Psoas muscle (tissue), 8 donors: ENCODE measurements around the gene PLEKHM2. TPM values are rescaled to one million over a fixed set of nuclear protein-coding genes. Genes with fewer than 3 reads are reported as not detected.
A peak's percentile ranks its signal among the peaks of the same experiment; 100 is the strongest.

Experiments
- ATAC-seq, 4 donors: fragments of 200-7000 bp; cut with Tn5 transposase; one replicate each; pipeline ENCODE4 v1.9.1; 2020; ENCODE audit warnings: moderate library complexity in 3 of 4, mild to moderate bottlenecking in 2 of 4
- DNase-seq, 2 donors: peaks; one replicate each; pipeline ENCODE4 v3.0.0-alpha.2; 2020
- H3K27ac ChIP-seq: fragments of 200-600 bp; one replicate; pipeline ENCODE4 v1.8.0; 2022
- H3K27me3 ChIP-seq, 3 donors: fragments of 200-600 bp in 1 of 3; one replicate each; pipeline versions ENCODE4 v1.6.1 to v1.8.0; 2013 to 2022; ENCODE audit warnings: low read length in 2 of 3, mild to moderate bottlenecking in 2 of 3, moderate library complexity in 1 of 3; ENCODE audit not compliant: insufficient read depth in 3 of 3
- H3K36me3 ChIP-seq, 2 donors: fragments of 200-600 bp in 1 of 2; one replicate each; pipeline versions ENCODE4 v1.6.1 to v1.8.0; 2013 to 2022; ENCODE audit warnings: low read depth in 1 of 2, mild to moderate bottlenecking in 1 of 2, moderate library complexity in 1 of 2; ENCODE audit not compliant: insufficient read depth in 1 of 2
- H3K4me1 ChIP-seq: fragments of 200-600 bp; one replicate; pipeline ENCODE4 v1.8.0; 2022
- H3K4me3 ChIP-seq: fragments of 200-600 bp; one replicate; pipeline ENCODE4 v1.8.0; 2022; ENCODE audit warnings: mild to moderate bottlenecking
- H3K9me3 ChIP-seq: fragments of 200-600 bp; one replicate; pipeline ENCODE4 v1.8.0; 2022
- WGBS, 3 donors: extraction: QIAGEN DNeasy Blood & Tissue Kit; methylation state at CpG; one replicate each; pipeline versions ENCODE4 v1.1.6 to v1.1.7; 2013; 5-methylcytosine and 5-hydroxymethylcytosine counted together
- intact Hi-C, 2 donors: fragments of 100-400 bp; cut with DNase I; formaldehyde crosslinking; loops; one replicate each; pipeline versions ENCODE4 v1.11.0 to v1.14.2; 2022
- polyA plus RNA-seq, 3 donors: library from polyadenylated mRNA; stranded (reverse); fragments of 200-250 nt; gene quantifications; one replicate each; pipeline ENCODE4 v1.2.3, GENCODE V29; 2013
- total RNA-seq, 4 donors: library from RNA; stranded (reverse); fragmentation: NEBNext Ultra II Directional in 2 of 4; extraction: Animal tissue kit (Norgen Biotek cat#: 25700) in 2 of 4; gene quantifications; one replicate each; pipeline versions ENCODE4 v1.2.1 to v1.2.4, GENCODE V29; 2021 to 2023
- TF ChIP-seq, protein P1 (sequence below): fragments of 200-600 bp; IDR thresholded peaks from one replicate; pipeline ENCODE4 v1.8.0; 2022; ENCODE audit warnings: antibody characterized with exemption
- donor health status: healthy with polysubstance abuse.
- donor health status: DM: no; HTN: no; CAD: no; lungs with moderate emphysema.
- donor health status: Bipolar disorder and iron deficiency.
- donor health status: healthy.
- donor health status: DM: yes; HTN: yes; CAD: no.
- donor health status: DM: no; HTN: no; CAD: no.
- donor health status: DM: no; HTN: no; CAD: no.
- donor health status: DM: yes; HTN: yes; CAD: no.

Gene PLEKHM2
- total and polyA plus RNA-seq, 7 donors: 78.1 to 177 (median 148) TPM

DNA sequence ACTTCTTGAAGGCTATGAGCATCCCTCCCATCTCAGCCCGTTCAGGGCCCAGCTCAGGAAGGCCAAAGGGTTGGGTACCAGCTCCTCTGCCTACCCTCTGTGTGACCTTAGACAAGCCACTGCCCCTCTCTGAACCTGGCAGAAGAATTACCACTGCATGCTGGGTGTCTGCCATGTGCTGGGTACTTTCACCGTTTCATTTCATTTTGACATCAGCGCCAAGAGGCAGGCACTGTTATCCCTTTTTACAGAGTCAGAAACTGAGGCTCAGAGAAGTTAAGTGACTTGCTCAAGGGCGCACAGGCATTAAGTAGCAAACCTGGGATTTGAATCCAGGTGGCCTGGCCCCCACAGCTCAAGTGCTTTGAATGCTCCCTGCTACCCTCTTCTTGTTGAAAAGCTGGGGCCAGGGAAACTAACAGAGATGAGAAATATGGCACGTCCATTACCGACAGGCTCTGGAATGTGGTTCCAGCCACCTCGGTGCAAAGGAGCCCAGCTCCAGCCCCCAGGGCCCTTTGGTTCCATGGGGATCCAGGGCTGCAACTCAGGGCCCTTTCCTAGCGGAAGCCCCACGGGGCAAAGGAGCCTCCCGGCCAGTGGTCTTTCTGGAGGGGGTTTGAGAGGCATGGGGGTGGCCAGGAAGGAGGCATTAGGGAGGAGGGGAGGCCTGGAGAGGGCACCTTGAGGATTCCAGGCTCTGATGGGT lies 64.7 kb downstream of the PLEKHM2 start:
- H3K27ac ChIP-seq: no peak overlapping the region

DNA sequence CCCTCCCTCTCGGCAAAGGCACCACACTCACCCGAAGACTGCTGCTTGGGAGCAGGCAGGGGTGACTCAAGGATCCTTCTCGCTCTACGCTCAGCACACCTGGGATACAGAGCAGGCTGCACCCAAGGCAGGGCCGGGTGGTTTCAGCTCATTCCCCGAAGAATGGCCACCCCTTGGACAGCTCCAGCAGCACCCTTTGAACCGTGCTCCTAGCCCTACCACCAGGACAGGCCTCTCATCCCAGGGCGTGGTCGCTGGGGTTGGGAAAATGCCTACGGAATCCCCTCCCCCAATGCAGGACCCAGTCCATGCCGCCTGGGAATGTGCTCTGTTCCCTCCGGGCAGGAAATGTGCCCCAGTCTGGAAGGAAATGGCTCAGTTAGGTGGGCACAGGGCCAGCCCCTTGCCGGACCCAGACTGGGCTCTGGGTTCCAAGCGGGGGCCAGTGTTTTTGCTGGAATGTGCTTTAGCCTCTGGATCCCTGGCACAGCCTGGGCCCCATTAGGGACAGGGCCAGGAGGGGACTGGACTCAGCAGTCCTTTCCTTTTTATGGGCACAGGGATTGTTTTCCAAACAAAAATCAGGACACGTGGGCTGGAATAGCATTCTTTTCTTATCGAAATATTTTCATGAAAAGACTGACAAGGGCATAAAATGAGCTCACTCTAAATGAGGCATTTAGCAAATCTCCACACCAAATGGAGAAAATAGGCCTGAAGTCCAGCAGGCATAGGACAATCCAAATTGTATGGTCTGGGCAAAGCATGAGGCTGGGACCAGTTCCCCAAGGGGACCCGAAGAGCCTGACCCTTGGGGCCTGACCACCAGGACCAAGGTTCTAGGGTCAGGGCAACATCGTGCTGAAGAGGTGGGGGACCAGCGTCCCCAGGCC lies 65.5 kb downstream of the PLEKHM2 start:
- DNase-seq (no peak), ATAC-seq (peak in 1 of 4 donors; percentile 19)
- TF ChIP-seq, protein P1, sequence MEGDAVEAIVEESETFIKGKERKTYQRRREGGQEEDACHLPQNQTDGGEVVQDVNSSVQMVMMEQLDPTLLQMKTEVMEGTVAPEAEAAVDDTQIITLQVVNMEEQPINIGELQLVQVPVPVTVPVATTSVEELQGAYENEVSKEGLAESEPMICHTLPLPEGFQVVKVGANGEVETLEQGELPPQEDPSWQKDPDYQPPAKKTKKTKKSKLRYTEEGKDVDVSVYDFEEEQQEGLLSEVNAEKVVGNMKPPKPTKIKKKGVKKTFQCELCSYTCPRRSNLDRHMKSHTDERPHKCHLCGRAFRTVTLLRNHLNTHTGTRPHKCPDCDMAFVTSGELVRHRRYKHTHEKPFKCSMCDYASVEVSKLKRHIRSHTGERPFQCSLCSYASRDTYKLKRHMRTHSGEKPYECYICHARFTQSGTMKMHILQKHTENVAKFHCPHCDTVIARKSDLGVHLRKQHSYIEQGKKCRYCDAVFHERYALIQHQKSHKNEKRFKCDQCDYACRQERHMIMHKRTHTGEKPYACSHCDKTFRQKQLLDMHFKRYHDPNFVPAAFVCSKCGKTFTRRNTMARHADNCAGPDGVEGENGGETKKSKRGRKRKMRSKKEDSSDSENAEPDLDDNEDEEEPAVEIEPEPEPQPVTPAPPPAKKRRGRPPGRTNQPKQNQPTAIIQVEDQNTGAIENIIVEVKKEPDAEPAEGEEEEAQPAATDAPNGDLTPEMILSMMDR: no peak
- intact Hi-C loops: no loop called here
- 52 to 61% (median 61%) methylated on average over 19 of the region's 19 CpGs for WGBS, 3 donors
- H3K4me3 ChIP-seq: no peak overlapping the region
- H3K27me3 ChIP-seq: no peaks in the 10 kb centered on the region
- H3K36me3 ChIP-seq: no peaks in the 10 kb centered on the region
- no peaks in the 10 kb centered on the region for H3K9me3 ChIP-seq
- H3K4me1 ChIP-seq: peaks cover 3% of the 10 kb centered on the region
- H3K27ac ChIP-seq: no peak overlapping the region

More for the DNA sequence above, 64.7 kb downstream of the PLEKHM2 start:
- peaks cover 3% of the 10 kb centered on the region for H3K4me1 ChIP-seq
- TF ChIP-seq, protein P1: no peak
- H3K9me3 ChIP-seq: no peaks in the 10 kb centered on the region
- H3K27me3 ChIP-seq: no peaks in the 10 kb centered on the region
- intact Hi-C loops: no loop called here
- no peak for ATAC-seq
- no peak overlapping the region for H3K4me3 ChIP-seq
- H3K36me3 ChIP-seq: no peaks in the 10 kb centered on the region
- no peak for DNase-seq
- WGBS, 3 donors: 79 to 82% (median 80%) methylated on average over 10 of the region's 10 CpGs

DNA sequence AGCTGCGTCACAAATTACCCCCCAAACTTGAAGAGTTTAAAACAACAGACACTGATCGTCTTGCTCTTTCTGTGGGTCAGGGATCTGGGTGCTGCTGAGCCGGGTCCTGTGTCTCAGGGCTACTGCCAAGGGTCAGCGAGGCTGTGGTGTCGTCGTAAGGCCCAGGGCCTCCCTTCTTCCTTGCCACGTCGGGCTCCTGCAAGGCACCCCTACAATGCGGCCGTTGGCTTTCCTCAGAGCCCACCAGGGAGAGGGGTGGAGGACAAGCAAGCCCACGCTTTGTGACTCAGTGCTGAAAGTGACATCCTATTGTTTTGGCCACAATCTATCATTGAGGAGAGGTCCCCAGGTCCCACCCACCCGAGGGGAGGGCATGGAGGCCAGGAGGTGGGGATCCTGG lies 66.8 kb downstream of the PLEKHM2 start:
- no peaks in the 10 kb centered on the region for H3K36me3 ChIP-seq
- TF ChIP-seq, protein P1: no peak
- no peaks in the 10 kb centered on the region for H3K9me3 ChIP-seq
- no peak overlapping the region for H3K27ac ChIP-seq
- intact Hi-C loops: no loop called here
- DNase-seq (no peak), ATAC-seq (no peak)
- no peak overlapping the region for H3K4me3 ChIP-seq
- H3K4me1 ChIP-seq: peaks cover 3% of the 10 kb centered on the region
- no peaks in the 10 kb centered on the region for H3K27me3 ChIP-seq
- WGBS, 3 donors: 90 to 96% (median 93%) methylated on average over 12 of the region's 12 CpGs

DNA sequence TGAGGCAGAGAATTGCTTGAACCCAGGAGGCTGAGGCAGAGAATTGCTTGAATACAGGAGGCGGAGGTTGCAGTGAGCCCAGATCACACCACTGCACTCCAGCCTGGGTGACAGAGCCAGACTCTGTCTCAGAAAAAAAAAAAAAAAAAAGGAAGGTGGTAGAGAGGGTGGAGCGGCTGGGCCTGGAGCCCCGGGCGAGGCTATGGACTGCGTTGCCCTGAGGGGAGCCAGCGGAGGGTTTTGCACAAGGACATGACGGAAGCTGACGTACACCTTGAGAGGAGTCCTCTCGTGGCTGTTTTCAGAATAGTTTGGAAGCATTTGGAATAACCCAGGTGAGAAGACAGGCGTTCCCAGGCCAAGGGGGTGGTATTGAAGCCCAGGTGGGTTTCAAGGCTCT lies 67.6 kb downstream of the PLEKHM2 start:
- no peak overlapping the region for H3K27ac ChIP-seq
- 85 to 93% (median 88%) methylated on average over 10 of the region's 10 CpGs for WGBS, 3 donors
- peaks cover 9% of the 10 kb centered on the region for H3K4me1 ChIP-seq
- no peaks in the 10 kb centered on the region for H3K27me3 ChIP-seq
- no peak overlapping the region for H3K4me3 ChIP-seq
- no peaks in the 10 kb centered on the region for H3K36me3 ChIP-seq
- no peak for DNase-seq
- no peak for ATAC-seq
- TF ChIP-seq, protein P1: no peak
- intact Hi-C loops: no loop called here
- no peaks in the 10 kb centered on the region for H3K9me3 ChIP-seq
